Measurements from ENCODE around the gene TSPAN9.

The TSPAN9 gene

DNA sequence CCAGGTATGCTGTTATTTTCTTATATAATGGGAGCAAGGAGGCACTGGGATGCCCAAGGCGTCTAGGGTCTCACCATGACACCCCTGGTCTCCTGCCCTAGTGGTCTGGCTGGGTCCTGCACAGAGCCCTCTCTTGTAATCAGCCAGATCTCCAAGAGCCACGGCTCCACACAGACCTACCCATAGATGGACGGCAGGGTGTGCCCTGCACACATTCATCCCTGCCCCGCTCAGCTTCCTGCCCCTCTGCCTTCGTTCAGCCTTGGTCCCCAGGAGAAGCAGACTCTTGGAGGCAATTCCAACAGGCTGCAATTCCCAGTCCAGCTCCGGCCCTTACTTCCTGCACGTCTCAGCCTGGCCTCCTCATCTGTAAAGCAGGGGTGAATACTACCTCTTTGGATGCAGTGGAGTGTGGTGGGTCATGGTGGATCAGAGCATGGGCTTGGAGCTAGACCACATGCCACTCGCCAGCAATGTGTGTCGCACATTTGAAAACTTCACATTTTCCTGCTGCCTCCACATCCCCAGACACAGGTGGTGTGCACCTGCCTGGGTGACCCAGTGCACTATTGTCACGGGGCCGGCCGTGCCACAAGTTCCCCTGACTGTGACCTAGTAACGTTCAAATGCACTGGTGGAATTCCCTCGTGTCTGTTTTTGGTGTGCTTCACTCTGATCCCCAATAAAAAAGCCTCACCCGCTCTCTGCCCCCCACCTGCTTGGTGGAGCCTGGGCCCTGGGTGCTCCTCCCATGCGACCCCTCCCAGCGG lies 242.7 kb downstream of the TSPAN9 start:
- H3K4me3 ChIP-seq (ENCODE audit: low read length): no peak overlapping the region
- no peak for TF ChIP-seq CTCF (conservative IDR thresholded peaks at IDR 0.05; ENCODE audit: low read length)
- no peak for DNase-seq (ENCODE audit: low read depth)

GRCh38 chr12:3320881-3321509 lies 243.8 kb downstream of the TSPAN9 start:
- no peak overlapping the region for H3K4me3 ChIP-seq (ENCODE audit: low read length)
- TF ChIP-seq CTCF (conservative IDR thresholded peaks at IDR 0.05; ENCODE audit: low read length): no peak
- DNase-seq (ENCODE audit: low read depth): no peak

DNA sequence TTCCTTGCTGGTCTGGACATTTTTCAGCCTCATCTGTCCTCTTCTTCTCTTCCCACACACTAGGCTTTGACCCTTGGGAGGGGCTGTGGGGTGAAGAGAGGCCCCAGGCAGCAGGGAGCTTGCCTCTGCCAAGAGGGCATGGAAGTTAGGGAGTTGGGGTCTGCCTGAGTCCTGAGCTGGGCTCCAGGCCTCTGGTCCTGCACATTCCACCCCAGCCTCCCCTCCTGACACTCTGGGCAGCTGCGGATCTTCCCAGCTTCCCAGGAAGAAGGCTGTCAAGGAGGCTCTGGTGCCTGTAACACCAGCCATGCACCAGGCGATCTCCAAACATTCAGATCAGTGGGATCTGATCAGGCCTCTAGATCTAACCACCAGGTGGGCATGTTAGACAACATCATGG lies 244.7 kb downstream of the TSPAN9 start:
- DNase-seq (ENCODE audit: low read depth): no peak
- no peak for TF ChIP-seq CTCF (conservative IDR thresholded peaks at IDR 0.05; ENCODE audit: low read length)
- no peak overlapping the region for H3K4me3 ChIP-seq (ENCODE audit: low read length)

- no peak overlapping the region for H3K4me3 ChIP-seq (ENCODE audit: low read length)
- no peak for DNase-seq (ENCODE audit: low read depth)
- no peak for TF ChIP-seq CTCF (conservative IDR thresholded peaks at IDR 0.05; ENCODE audit: low read length)
Measured at GRCh38 chr12:3323002-3323685, 246.0 kb downstream of the TSPAN9 start.

GRCh38 chr12:3325736-3326135 lies 248.6 kb downstream of the TSPAN9 start:
- H3K4me3 ChIP-seq (ENCODE audit: low read length): no peak overlapping the region
- no peak for TF ChIP-seq CTCF (conservative IDR thresholded peaks at IDR 0.05; ENCODE audit: low read length)
- DNase-seq (ENCODE audit: low read depth): no peak

DNA sequence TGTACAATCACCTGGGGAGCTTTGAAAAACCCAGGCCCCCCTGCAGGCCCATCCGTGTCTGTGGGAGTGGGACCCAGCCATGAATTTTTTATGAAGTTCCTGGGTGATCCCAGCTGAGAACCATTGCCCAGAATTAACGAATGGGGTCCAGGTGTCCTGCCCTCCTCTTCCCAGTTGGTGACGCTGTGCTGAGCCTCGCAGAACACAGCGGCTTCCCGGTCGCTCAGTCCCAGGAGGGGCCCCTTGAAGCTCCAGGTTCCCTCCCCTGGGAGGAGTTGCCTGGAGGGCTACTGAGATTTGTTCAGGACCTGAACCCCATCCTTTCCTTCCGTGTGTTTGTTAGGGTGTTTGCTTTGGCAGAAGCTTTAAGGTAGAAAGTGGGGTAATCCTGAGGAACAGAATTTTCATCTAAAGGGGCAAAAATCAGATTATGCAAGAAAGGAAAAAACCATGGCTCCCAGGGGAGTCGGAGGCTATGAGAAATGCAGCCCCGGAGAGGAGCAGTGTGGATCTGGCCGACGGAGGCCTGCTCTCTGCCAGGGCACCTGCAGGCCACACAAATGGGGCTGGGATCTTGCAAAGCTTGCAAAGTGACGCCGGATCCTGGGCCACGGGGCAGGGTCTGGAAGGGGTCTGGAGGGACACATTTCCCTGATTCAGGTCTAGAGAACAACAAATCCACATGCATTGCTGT lies 249.1 kb downstream of the TSPAN9 start:
- no peak overlapping the region for H3K4me3 ChIP-seq (ENCODE audit: low read length)
- no peak for TF ChIP-seq CTCF (conservative IDR thresholded peaks at IDR 0.05; ENCODE audit: low read length)
- DNase-seq (ENCODE audit: low read depth): no peak

Measured in AG10803 (cell line).